ENCODE measurements around the gene NEK1. TPM values are rescaled to one million over a fixed set of nuclear protein-coding genes. Genes with fewer than 3 reads are reported as not detected.

Gene NEK1
- total RNA-seq, 1 experiment from 2014 or later: 4.7 TPM

DNA sequence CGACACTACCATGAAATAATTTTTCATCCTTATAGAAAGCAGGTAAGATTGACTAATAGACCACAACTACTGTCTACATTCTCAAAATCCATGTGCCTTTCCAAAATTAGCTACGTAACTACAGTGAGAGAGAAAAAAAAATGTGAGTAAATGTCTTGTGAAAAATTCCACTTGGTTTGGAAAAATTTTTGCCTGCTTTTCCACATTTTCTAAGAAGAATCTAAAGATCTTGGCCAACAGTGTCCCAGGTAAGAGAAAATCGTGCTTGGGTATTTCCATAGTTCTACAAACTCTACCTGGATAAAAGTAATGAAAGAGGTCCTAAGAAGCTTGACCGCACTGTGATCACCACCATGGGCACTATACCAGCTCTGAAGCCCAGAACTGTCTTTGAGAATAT lies 6.6 kb upstream of the NEK1 start:
- Histone ChIP-seq H3K36me3 (replicated peaks; ENCODE audit: control insufficient read depth, insufficient read depth, low read length) (no peaks in the 10 kb centered on the region), H3K4me3 (ENCODE audit: insufficient read depth, low read depth, low read length) (no peak overlapping the region), H3K27me3 (ENCODE audit: control insufficient read depth, insufficient read depth, low read length) (no peaks in the 10 kb centered on the region)
- no peak for DNase-seq

DNA sequence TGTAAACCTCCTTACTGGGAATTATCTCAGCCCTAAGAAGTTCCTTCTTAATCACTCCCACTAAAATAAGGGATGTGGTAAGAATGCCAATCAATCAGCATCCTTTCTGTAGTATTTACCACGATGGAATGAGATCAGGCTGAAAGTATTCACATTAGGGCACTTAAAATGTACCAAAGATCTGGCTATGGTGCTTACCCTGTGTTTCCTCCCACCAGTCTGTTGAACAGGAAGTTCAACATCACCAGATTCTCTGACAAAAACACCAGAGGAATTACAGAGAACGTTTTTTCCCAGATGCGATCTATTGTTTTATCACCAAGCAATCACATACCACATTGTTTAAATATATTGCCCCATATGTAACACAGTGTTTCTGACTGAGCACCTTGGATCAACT lies 5.9 kb upstream of the NEK1 start:
- Histone ChIP-seq H3K27me3 (ENCODE audit: control insufficient read depth, insufficient read depth, low read length) (no peaks in the 10 kb centered on the region), H3K36me3 (replicated peaks; ENCODE audit: control insufficient read depth, insufficient read depth, low read length) (no peaks in the 10 kb centered on the region), H3K4me3 (ENCODE audit: insufficient read depth, low read depth, low read length) (no peak overlapping the region)
- DNase-seq: no peak

- no peaks in the 10 kb centered on the region for H3K36me3 ChIP-seq (replicated peaks; ENCODE audit: control insufficient read depth, insufficient read depth, low read length)
- H3K4me3 ChIP-seq (ENCODE audit: insufficient read depth, low read depth, low read length): no peak overlapping the region
- no peak for DNase-seq
- no peaks in the 10 kb centered on the region for H3K27me3 ChIP-seq (ENCODE audit: control insufficient read depth, insufficient read depth, low read length)
These were observed 4.9 kb upstream of the NEK1 start for GRCh38 chr4:169617306-169617705.

GRCh38 chr4:169616846-169617245 lies 4.5 kb upstream of the NEK1 start:
- H3K36me3 ChIP-seq (replicated peaks; ENCODE audit: control insufficient read depth, insufficient read depth, low read length): no peaks in the 10 kb centered on the region
- no peaks in the 10 kb centered on the region for H3K27me3 ChIP-seq (ENCODE audit: control insufficient read depth, insufficient read depth, low read length)
- H3K4me3 ChIP-seq (ENCODE audit: insufficient read depth, low read depth, low read length): no peak overlapping the region
- DNase-seq: no peak

DNA sequence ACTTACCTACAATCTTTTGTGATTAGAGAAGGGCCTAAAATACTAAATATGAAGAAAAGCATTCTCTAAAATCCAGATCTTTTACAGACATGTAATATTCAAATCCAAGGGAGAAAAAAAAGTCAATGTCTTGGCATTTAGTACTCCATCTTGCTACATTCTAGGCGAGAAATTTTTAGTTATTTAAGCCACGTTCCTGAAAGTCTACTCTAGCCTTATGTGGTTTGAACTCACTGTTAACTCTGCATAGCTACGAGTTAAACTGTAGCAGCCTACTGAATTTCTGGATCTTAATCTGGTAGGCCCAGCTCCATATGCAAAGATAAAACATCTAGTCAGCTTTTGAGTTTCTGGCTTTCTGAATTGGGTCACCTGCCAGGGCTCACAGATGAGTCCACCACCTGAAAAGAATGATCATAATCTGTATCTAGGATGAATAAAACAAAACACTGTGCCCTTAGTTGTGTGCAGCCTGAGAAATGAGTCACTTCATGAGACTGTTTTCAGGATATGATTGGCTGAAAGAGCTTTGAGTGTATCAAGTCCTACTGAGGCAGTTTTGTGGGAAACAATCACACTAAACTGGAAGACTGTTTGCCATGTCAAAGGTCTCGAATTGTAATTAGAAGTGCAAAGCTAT lies 3.2 kb upstream of the NEK1 start:
- no peak overlapping the region for H3K4me3 ChIP-seq (ENCODE audit: insufficient read depth, low read depth, low read length)
- H3K27me3 ChIP-seq (ENCODE audit: control insufficient read depth, insufficient read depth, low read length): no peaks in the 10 kb centered on the region
- H3K36me3 ChIP-seq (replicated peaks; ENCODE audit: control insufficient read depth, insufficient read depth, low read length): no peaks in the 10 kb centered on the region
- no peak for DNase-seq

GRCh38 chr4:169612871-169613859 lies 782 bp upstream of the NEK1 start:
- no peaks in the 10 kb centered on the region for H3K27me3 ChIP-seq (ENCODE audit: control insufficient read depth, insufficient read depth, low read length)
- H3K4me3 ChIP-seq (ENCODE audit: insufficient read depth, low read depth, low read length): peak overlapping the region; percentile 54
- H3K36me3 ChIP-seq (replicated peaks; ENCODE audit: control insufficient read depth, insufficient read depth, low read length): no peaks in the 10 kb centered on the region
- peak; percentile 58 for DNase-seq

DNA sequence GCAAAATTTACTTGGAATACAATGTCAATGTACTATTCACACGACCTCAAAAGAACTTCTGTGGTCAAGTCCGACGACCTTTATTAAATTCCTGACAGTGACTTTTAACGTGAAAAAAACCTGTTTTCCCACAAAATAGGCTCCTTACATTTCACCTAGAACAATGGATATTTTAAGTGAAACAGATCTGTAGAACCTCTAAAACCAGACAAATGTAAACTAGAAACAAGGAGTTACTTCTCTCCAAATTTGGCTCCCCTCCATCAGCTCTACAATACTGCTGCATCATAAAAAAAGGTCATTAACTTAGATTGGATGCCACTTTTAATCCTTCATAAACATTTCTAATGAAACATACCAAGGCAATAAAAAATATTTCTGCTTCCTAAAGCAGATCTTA lies 1.2 kb downstream of the NEK1 start:
- H3K36me3 ChIP-seq (replicated peaks; ENCODE audit: control insufficient read depth, insufficient read depth, low read length): no peaks in the 10 kb centered on the region
- no peak overlapping the region for H3K4me3 ChIP-seq (ENCODE audit: insufficient read depth, low read depth, low read length)
- H3K27me3 ChIP-seq (ENCODE audit: control insufficient read depth, insufficient read depth, low read length): no peaks in the 10 kb centered on the region
- no peak for DNase-seq

DNA sequence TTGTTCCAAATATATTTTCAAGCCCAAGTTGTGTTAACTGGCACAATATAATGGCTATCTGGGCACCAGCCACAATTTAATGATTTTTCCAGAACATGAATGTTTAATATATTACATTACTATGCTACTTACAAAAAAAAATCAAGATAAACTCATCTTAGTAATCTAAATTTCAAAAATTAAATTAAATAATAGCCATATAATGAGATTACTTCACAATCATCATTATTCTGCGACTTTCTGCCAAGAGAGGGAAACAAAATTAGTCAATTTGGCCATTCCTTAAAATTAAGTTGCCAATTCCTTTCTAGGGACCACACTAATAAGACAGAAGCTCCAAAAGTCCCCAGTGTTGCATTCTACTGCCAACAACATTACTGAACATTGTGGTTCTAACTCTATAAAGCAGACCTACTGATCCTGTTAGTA lies 7.5 kb downstream of the NEK1 start:
- Histone ChIP-seq H3K36me3 (replicated peaks; ENCODE audit: control insufficient read depth, insufficient read depth, low read length) (no peaks in the 10 kb centered on the region), H3K27me3 (ENCODE audit: control insufficient read depth, insufficient read depth, low read length) (no peaks in the 10 kb centered on the region), H3K4me3 (ENCODE audit: insufficient read depth, low read depth, low read length) (no peak overlapping the region)
- DNase-seq: no peak

- Histone ChIP-seq H3K4me3 (ENCODE audit: insufficient read depth, low read depth, low read length) (no peak overlapping the region), H3K27me3 (ENCODE audit: control insufficient read depth, insufficient read depth, low read length) (no peaks in the 10 kb centered on the region), H3K36me3 (replicated peaks; ENCODE audit: control insufficient read depth, insufficient read depth, low read length) (no peaks in the 10 kb centered on the region)
- DNase-seq: no peak
These were observed 8.1 kb downstream of the NEK1 start for GRCh38 chr4:169604131-169604900.

DNA sequence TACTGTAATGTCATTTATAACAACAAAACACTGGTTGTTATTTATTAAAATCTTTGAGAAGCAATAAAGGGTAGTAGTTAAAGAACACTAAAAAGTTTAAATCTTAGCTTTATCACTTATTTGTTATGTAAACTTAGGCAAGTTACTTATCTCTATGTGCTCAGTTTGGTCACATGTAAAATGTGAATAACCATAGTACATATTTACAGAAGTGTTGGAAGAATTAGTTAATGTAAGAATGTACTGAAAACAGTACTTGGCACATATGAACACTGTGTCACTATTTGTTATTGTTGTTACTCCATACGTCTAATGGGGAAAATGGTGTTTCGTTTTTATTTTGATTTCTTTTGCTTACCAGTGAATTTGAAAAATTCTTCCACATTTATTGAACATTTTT lies 9.1 kb downstream of the NEK1 start:
- no peak overlapping the region for H3K4me3 ChIP-seq (ENCODE audit: insufficient read depth, low read depth, low read length)
- H3K27me3 ChIP-seq (ENCODE audit: control insufficient read depth, insufficient read depth, low read length): no peaks in the 10 kb centered on the region
- H3K36me3 ChIP-seq (replicated peaks; ENCODE audit: control insufficient read depth, insufficient read depth, low read length): no peaks in the 10 kb centered on the region
- no peak for DNase-seq

DNA sequence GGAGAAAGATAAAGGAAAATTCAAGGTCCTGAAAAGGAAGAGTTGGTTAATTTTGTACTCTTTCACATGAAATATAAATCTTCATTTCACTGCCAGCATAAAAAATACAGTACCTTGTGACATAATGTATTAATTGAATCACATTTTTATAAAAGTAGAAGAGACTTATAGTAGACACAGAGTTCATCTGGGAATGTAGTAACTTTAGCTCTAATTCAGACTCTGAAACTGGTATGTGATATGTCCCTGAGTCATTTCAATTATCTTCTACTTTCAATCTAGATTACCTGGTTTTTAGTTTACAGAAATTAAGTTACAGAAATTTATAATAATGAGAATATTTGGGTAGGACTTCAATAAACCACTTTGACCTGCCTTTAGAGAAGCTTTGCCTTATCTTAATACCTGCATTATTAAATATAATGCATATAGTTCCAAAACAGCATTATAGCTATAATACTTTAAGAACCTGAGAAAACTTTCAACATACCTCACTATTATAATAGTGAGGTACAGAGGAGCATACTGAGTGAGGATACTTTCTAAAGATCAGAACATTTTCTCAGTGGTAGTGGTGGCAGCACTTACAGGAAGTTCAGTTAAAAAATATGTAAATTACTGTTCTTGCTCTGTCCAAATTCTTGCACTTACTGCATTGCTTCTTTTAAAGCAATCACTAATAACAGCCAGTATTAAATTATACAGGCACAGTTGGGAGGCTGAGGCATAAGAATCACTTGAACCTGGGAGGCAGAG lies 11.2 kb downstream of the NEK1 start:
- DNase-seq: no peak
- Histone ChIP-seq H3K36me3 (replicated peaks; ENCODE audit: control insufficient read depth, insufficient read depth, low read length) (no peaks in the 10 kb centered on the region), H3K4me3 (ENCODE audit: insufficient read depth, low read depth, low read length) (no peak overlapping the region), H3K27me3 (ENCODE audit: control insufficient read depth, insufficient read depth, low read length) (no peaks in the 10 kb centered on the region)

DNA sequence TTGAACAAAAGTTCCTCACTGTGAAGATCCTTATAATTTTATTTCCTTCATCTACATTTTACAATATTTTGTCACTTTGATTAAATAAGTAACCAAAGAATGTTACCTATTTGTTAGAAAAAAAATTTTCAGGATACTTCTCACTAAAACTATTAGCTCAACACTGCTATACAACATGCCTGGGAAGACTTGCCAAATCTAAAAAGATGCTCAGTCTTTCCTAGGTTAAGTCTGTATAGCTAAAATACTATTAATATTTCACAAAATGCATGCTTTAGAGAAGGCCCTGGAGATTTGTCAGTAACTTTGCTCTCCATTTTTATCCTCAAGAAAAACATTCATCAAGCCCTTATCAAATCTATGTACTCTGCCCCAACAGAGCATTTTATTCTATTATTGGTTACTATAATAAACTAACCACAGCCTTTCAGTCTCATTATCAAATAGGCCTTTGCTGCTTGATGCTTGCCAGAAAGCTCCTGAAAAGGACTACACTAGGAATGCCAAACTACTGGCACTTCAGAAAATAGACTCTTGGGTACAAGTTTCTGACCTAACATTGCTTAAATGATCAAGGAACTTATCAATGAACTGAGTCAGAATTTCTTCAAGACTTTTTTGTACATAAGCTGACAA lies 17.7 kb downstream of the NEK1 start:
- DNase-seq: no peak

GRCh38 chr4:169593050-169593560 lies 19.3 kb downstream of the NEK1 start:
- no peak overlapping the region for H3K4me3 ChIP-seq (ENCODE audit: insufficient read depth, low read depth, low read length)
- H3K27me3 ChIP-seq (ENCODE audit: control insufficient read depth, insufficient read depth, low read length): no peaks in the 10 kb centered on the region
- no peaks in the 10 kb centered on the region for H3K36me3 ChIP-seq (replicated peaks; ENCODE audit: control insufficient read depth, insufficient read depth, low read length)
- no peak for DNase-seq

More for the DNA sequence above, 17.7 kb downstream of the NEK1 start:
- Histone ChIP-seq H3K36me3 (replicated peaks; ENCODE audit: control insufficient read depth, insufficient read depth, low read length) (no peaks in the 10 kb centered on the region), H3K27me3 (ENCODE audit: control insufficient read depth, insufficient read depth, low read length) (no peaks in the 10 kb centered on the region), H3K4me3 (ENCODE audit: insufficient read depth, low read depth, low read length) (no peak overlapping the region)
